Vagina (tissue), 2 donors: ENCODE results near the gene LRRC75B.
A peak's percentile ranks its signal among the peaks of the same experiment; 100 is the strongest.

ENCODE experiments used
- CTCF ChIP-seq, 3 experiments: fragments of 450-650 bp in 2 of 3; fragments of 200-600 bp in 1 of 3; sonication (generic) in 1 of 3; IDR thresholded peaks; one replicate each; pipeline ENCODE4 v1.5.1; 2017 to 2019; ENCODE audit warnings: antibody characterized with exemption in 3 of 3, mild to moderate bottlenecking in 2 of 3, moderate library complexity in 2 of 3
- POLR2A ChIP-seq, 2 donors: fragments of 450-650 bp; IDR thresholded peaks; one replicate each; pipeline ENCODE4 v1.6.1; 2017; ENCODE audit warnings: antibody characterized with exemption in 2 of 2, mild to moderate bottlenecking in 2 of 2, moderate library complexity in 2 of 2
- POLR2AphosphoS5 ChIP-seq, 2 donors: sonication (generic); formaldehyde crosslinking; IDR thresholded peaks; one replicate each; pipeline ENCODE4 v1.9.0; 2017; ENCODE audit warnings: antibody characterized with exemption in 2 of 2, mild to moderate bottlenecking in 2 of 2, low read depth in 1 of 2; ENCODE audit not compliant: insufficient read depth in 1 of 2

DNA sequence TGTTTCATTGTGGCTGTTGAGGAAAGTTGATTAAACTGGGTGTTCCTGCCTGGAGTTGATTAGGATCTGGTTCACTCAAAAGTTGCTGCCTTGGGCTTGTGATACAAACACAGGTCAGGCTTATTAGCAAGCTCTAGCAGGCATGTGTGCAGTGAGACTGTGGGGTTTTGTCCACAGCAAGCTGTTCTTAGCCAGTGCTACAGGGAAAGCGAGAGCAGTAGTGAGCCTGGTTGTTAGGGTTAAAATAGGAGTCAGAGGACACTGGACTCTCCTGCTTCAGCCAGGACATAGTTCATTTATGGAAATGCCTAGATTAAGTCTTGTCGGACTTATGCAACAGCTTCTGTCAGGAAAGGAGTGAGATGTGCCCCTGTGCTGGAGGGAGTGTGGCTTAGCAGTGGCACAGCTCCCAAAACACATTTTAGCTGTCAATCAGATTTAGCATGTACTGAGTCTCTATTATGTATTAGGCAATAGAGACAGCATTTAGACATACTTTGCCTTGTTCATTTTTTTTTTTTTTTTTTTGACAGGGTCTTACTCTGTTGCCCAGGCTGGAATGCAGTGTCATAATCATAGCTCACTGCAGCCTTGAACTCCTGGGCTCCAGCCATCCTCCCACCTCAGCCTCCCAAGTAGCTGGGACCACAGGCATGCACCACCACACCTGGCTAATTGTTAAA is 28.4 kb downstream of the LRRC75B start:
- TF ChIP-seq CTCF (IDR thresholded peaks at IDR 0.05) (no peak), POLR2A (IDR thresholded peaks at IDR 0.05) (no peak), POLR2AphosphoS5 (IDR thresholded peaks at IDR 0.05; ENCODE audit: insufficient read depth in 1 of 2, low read depth in 1 of 2) (peak in 1 of 2 donors; percentile 7)
